ENCODE data around the gene CPNE2. TPM values are rescaled to one million over a fixed set of nuclear protein-coding genes. Genes with fewer than 3 reads are reported as not detected.

The CPNE2 gene
- total and polyA plus RNA-seq, 3 donors from 2014 or later, result 18.3 to 51.8 (median 25.2) TPM

DNA sequence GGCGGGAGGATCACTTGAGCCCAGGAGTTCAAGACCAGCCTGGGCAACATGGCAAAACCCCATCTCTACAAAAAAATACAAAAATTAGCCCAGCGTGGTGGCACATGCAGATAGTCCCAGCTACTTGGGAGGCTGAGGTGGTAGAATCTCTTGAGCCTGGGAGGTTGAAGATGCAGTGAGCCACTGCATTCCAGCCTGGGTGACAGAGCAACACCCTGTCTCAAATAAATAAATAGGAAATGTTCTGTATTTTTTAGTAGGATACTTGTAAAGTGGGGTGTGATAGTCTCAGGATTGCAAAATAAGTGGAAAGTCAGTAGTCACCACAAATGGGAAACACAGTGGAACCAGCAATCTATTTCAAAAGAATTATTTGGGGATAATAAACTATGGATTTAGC lies 97.8 kb downstream of the CPNE2 start:
- Histone ChIP-seq H3K27me3 (no peaks in the 10 kb centered on the region), H3K36me3 (ENCODE audit: low read depth, missing control alignments) (no peaks in the 10 kb centered on the region), H3K9me3 (no peaks in the 10 kb centered on the region), H3K27ac (peak overlapping the region in 1 of 2 donors; percentile 11), H3K4me1 (peaks cover 20% of the 10 kb centered on the region), H3K4me3 (no peak overlapping the region)
- 85 to 100% methylated on average over 2 of the region's 2 CpGs for WGBS, 2 donors
- DNase-seq, result no peak
- TF ChIP-seq, protein P1, sequence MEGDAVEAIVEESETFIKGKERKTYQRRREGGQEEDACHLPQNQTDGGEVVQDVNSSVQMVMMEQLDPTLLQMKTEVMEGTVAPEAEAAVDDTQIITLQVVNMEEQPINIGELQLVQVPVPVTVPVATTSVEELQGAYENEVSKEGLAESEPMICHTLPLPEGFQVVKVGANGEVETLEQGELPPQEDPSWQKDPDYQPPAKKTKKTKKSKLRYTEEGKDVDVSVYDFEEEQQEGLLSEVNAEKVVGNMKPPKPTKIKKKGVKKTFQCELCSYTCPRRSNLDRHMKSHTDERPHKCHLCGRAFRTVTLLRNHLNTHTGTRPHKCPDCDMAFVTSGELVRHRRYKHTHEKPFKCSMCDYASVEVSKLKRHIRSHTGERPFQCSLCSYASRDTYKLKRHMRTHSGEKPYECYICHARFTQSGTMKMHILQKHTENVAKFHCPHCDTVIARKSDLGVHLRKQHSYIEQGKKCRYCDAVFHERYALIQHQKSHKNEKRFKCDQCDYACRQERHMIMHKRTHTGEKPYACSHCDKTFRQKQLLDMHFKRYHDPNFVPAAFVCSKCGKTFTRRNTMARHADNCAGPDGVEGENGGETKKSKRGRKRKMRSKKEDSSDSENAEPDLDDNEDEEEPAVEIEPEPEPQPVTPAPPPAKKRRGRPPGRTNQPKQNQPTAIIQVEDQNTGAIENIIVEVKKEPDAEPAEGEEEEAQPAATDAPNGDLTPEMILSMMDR (IDR thresholded peaks at IDR 0.05), result no peak
- TF ChIP-seq POLR2A (IDR thresholded peaks at IDR 0.05), result no peak
- intact Hi-C loops (cut with DNase I; ENCODE audit: low total_unique reads), result no loop called here

DNA sequence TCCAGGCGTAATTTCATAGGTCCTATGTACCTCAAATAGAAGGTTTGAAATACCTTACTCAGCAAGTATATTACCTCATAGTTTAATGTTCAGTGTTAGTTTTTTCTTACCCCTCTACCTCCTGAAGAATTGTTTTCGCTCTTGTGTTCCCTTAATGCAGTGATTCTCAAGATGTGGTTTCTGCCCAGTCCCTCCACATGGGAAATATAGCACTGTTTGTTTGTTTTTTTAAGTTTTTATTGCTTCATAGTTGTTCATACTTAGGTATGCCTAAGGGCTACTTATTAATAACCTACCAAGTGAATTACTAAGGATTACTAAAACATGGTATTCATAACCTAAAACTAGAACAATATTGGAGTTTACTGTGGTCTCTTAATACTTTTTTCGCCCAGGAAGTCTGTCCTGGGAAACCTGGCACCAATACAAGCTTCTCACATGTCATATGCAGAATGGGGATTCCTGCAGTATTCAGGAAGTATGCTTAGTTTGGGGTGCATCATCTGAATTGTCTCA lies 98.7 kb downstream of the CPNE2 start:
- Histone ChIP-seq H3K4me1 (peaks cover 22% of the 10 kb centered on the region), H3K4me3 (no peak overlapping the region), H3K36me3 (ENCODE audit: low read depth, missing control alignments) (no peaks in the 10 kb centered on the region), H3K27me3 (no peaks in the 10 kb centered on the region), H3K9me3 (no peaks in the 10 kb centered on the region), H3K27ac (no peak overlapping the region)
- no peak for DNase-seq
- intact Hi-C loops (cut with DNase I; ENCODE audit: low total_unique reads), result no loop called here
- WGBS, 2 donors, result 53 to 69% methylated on average over 3 of the region's 3 CpGs
- no peak for TF ChIP-seq POLR2A (IDR thresholded peaks at IDR 0.05)
- TF ChIP-seq, protein P1 (IDR thresholded peaks at IDR 0.05), result no peak

- H3K4me3 ChIP-seq, result no peak overlapping the region
- H3K27me3 ChIP-seq, result no peaks in the 10 kb centered on the region
- TF ChIP-seq, protein P1 (IDR thresholded peaks at IDR 0.05), result no peak
- TF ChIP-seq POLR2A (IDR thresholded peaks at IDR 0.05), result no peak
- no peaks in the 10 kb centered on the region for H3K9me3 ChIP-seq
- 85 to 86% methylated on average over 3 of the region's 3 CpGs for WGBS, 2 donors
- no peaks in the 10 kb centered on the region for H3K36me3 ChIP-seq (ENCODE audit: low read depth, missing control alignments)
- H3K27ac ChIP-seq, result no peak overlapping the region
- no peak for DNase-seq
- H3K4me1 ChIP-seq, result peaks cover 25% of the 10 kb centered on the region
- intact Hi-C loops (cut with DNase I; ENCODE audit: low total_unique reads), result no loop called here
Observed at GRCh38 chr16:57192146-57192545, 99.8 kb downstream of the CPNE2 start.

DNA sequence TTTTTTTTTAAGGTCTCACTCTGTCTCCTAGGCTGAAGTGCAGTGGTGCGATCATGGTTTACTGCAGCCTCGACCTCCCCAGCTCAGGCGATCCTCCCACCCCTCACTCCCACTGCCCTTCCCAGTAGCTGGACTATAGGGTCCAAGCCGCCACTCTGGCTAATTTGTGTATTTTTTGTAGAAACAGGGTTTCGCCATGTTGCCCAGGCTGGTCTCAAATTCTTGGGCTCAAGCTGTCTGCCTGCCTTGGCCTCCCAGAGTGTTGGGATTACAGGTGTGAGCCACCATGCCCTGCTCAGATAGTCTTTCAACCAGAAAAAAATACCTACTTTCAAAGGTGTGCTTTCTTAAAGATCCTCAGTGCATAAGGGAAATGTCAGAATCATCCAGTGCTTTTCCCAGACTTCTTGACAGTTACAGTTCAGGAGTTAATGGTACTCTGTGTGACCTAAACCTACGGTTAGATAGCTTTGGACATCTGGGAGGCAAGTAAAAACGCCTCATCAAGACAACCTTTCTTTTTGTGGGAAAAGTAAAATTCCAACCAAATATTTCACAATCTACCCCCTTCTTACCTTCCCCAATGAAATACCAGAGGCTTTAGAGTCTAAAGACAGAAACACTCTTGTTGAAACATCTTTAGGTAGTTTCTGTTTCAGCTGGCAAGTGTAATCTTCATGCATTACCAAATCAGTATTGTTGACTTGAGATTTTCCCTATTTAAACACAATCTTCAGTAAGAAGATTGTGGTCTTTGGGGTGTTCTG lies 100.5 kb downstream of the CPNE2 start:
- whole genome bisulfite sequencing, 2 donors, result 61 to 79% methylated on average over 7 of the region's 7 CpGs
- intact Hi-C loops (cut with DNase I; ENCODE audit: low total_unique reads), result no loop called here
- H3K9me3 ChIP-seq, result no peaks in the 10 kb centered on the region
- H3K36me3 ChIP-seq (ENCODE audit: low read depth, missing control alignments), result no peaks in the 10 kb centered on the region
- no peak overlapping the region for H3K4me3 ChIP-seq
- peaks cover 18% of the 10 kb centered on the region for H3K4me1 ChIP-seq
- no peaks in the 10 kb centered on the region for H3K27me3 ChIP-seq
- no peak for DNase-seq
- no peak overlapping the region for H3K27ac ChIP-seq
- TF ChIP-seq, protein P1 (IDR thresholded peaks at IDR 0.05), result no peak
- no peak for TF ChIP-seq POLR2A (IDR thresholded peaks at IDR 0.05)

DNA sequence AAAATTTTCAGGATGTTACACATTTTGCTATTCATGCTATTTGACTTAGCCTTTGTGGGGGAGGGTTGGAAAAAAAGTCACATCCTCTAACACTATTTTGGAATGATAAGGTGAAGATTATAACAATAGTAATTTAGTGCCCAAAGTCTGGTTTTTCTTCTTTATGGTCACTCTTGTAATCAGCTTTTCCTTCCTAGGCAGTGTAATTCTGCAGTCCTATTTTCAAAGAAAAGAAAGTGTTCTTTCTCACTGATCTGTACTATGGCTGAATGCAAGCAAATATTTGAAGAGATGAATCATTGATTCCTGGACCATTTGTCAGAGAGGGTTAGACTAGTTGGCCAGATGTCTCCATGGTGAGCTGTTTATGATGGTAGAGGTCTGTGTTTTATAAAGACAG lies 102.1 kb downstream of the CPNE2 start:
- Histone ChIP-seq H3K27me3 (no peaks in the 10 kb centered on the region), H3K27ac (no peak overlapping the region), H3K36me3 (ENCODE audit: low read depth, missing control alignments) (no peaks in the 10 kb centered on the region), H3K4me3 (no peak overlapping the region), H3K9me3 (no peaks in the 10 kb centered on the region), H3K4me1 (peaks cover 14% of the 10 kb centered on the region)
- TF ChIP-seq POLR2A (IDR thresholded peaks at IDR 0.05), result no peak
- TF ChIP-seq, protein P1 (IDR thresholded peaks at IDR 0.05), result no peak
- intact Hi-C loops (cut with DNase I; ENCODE audit: low total_unique reads), result no loop called here
- DNase-seq, result no peak

All from testis (tissue), 3 donors.